Esophagus muscularis mucosa (tissue), 4 donors: ENCODE data around the gene DLGAP4.

ENCODE experiments used
- EP300 ChIP-seq: sonication (generic); formaldehyde crosslinking; IDR thresholded peaks from one replicate; pipeline ENCODE4 v1.6.1; 2017; ENCODE audit warnings: antibody characterized with exemption
- POLR2A ChIP-seq: fragments of 450-650 bp; IDR thresholded peaks from one replicate; pipeline ENCODE4 v1.6.1; 2017; ENCODE audit warnings: antibody characterized with exemption, moderate library complexity, mild to moderate bottlenecking, low read depth
- POLR2AphosphoS5 ChIP-seq, 2 donors: sonication (generic); formaldehyde crosslinking; IDR thresholded peaks; one replicate each; pipeline ENCODE4 v1.6.1; 2017; ENCODE audit warnings: antibody characterized with exemption in 2 of 2
- TF ChIP-seq, protein P1 (sequence below), 3 experiments: fragments of 200-600 bp in 2 of 3; fragments of 450-650 bp in 1 of 3; sonication (generic) in 2 of 3; IDR thresholded peaks; one replicate each; pipeline ENCODE4 v1.5.1; 2017 to 2019; ENCODE audit warnings: antibody characterized with exemption in 3 of 3, mild to moderate bottlenecking in 2 of 3, moderate library complexity in 1 of 3

DNA sequence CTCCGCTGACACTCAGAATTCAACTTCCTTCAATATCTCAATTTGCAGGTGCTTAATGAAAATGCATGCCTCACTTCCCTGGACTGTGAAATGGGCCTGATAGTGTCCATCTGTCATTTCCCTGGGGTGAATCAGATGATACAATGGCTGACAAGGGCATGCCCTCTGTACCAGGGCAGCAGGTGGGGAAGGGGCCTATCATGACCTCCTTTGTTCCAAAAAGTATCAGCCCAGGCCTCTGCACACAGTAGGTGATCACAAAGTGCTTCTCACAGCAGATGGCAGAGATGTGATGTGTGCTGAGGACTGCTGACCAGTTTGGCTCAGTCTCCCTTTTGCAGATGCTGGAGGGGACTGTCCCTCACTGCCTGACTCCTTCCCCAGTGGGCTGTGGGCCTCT, 44.3 kb downstream of the DLGAP4 start:
- TF ChIP-seq POLR2AphosphoS5 (IDR thresholded peaks at IDR 0.05) = no peak
- TF ChIP-seq, protein P1, sequence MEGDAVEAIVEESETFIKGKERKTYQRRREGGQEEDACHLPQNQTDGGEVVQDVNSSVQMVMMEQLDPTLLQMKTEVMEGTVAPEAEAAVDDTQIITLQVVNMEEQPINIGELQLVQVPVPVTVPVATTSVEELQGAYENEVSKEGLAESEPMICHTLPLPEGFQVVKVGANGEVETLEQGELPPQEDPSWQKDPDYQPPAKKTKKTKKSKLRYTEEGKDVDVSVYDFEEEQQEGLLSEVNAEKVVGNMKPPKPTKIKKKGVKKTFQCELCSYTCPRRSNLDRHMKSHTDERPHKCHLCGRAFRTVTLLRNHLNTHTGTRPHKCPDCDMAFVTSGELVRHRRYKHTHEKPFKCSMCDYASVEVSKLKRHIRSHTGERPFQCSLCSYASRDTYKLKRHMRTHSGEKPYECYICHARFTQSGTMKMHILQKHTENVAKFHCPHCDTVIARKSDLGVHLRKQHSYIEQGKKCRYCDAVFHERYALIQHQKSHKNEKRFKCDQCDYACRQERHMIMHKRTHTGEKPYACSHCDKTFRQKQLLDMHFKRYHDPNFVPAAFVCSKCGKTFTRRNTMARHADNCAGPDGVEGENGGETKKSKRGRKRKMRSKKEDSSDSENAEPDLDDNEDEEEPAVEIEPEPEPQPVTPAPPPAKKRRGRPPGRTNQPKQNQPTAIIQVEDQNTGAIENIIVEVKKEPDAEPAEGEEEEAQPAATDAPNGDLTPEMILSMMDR (IDR thresholded peaks at IDR 0.05) = no peak
- TF ChIP-seq POLR2A = no peak
- no peak for TF ChIP-seq EP300
